Measurements from ENCODE around the gene MRPS9. TPM values are rescaled to one million over a fixed set of nuclear protein-coding genes. Genes with fewer than 3 reads are reported as not detected.

Gene MRPS9
- total and polyA plus RNA-seq, 9 of the 15 experiments (the other 6 are each of a cell fraction or from before 2014, with no cell fraction given), result 46.2 to 143 (median 65.6) TPM

DNA sequence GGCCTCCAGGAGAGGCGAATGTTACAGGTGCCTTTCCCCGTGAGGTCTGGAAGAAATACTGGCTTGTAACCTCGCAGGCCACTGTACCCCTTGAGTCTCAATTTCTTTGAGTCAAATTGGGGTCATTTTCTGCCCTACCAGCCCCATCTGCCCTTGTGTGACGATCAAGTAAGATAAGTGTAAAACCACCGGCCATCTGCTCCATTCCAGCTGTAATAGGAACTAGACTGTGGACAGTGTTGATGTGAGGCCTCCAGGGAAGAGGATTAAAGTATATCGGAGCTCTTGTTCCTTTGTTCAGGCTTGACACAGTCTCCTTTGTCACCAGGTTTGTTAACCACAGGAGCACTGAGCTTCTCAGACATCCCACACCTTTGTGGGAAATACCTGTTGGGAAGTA is 65.6 kb downstream of the MRPS9 start:
- peaks cover 24% of the 10 kb centered on the region; the same call in 1 of the 3 replicates for H3K36me3 ChIP-seq (ENCODE audit: control insufficient read depth, insufficient read depth, low read length)
- no peak overlapping the region for H2AFZ ChIP-seq (ENCODE audit: low read depth, low read length)
- ATAC-seq (no peak; the same call in 2 of the 3 replicates), FAIRE-seq (no peak), DNase-seq (ENCODE audit: extremely low read depth in 1 of 4, low spot score in 3 of 4) (no peak)
- no peak overlapping the region for H3K4me3 ChIP-seq
- CTCF ChIA-PET (ENCODE audit: low intra/inter-chr PET ratio), result no interaction called here
- H3K79me2 ChIP-seq (ENCODE audit: control insufficient read depth, insufficient read depth, low read length), result no peaks in the 10 kb centered on the region
- no peak overlapping the region for H3K9ac ChIP-seq (ENCODE audit: insufficient read depth in 1 of 2, low read depth in 2 of 2, low read length in 2 of 2)
- peaks cover 3% of the 10 kb centered on the region for H3K9me1 ChIP-seq (ENCODE audit: control insufficient read depth, insufficient read depth, low read length)
- TF ChIP-seq ZC3H8 (IDR thresholded peaks at IDR 0.05) (no peak), KLF1 (tag; IDR thresholded peaks at IDR 0.05) (no peak), DMBX1 (CRISPR knock-in tag; IDR thresholded peaks at IDR 0.05; ENCODE audit: borderline replicate concordance) (no peak), NFYB (IDR thresholded peaks at IDR 0.05; ENCODE audit: extremely low read depth, insufficient read length) (no peak), ZC3H11A (IDR thresholded peaks at IDR 0.05; ENCODE audit: low read depth, low read length) (no peak)
- no peaks in the 10 kb centered on the region for H3K9me3 ChIP-seq (replicated peaks; ENCODE audit: control insufficient read depth, insufficient read depth, low read depth, low read length)
- intact Hi-C loops (cut with micrococcal nuclease) (no loop called here), in situ Hi-C loops (cut with MboI) (loop anchor here (25.0 kb wide), 1 partner anchor 434 kb away; no protein-coding TSS in a partner anchor)
- no peaks in the 10 kb centered on the region for H3K27me3 ChIP-seq (ENCODE audit: control insufficient read depth in 2 of 2, insufficient read depth in 2 of 2, low read length in 2 of 2)
- H3K4me2 ChIP-seq (ENCODE audit: insufficient read depth, low read length), result no peak overlapping the region
- H4K20me1 ChIP-seq (replicated peaks; ENCODE audit: control insufficient read depth, insufficient read depth, low read length), result no peaks in the 10 kb centered on the region
- WGBS (ENCODE audit: insufficient coverage, low coverage, missing lambda C conversion rate), result 71% methylated on average over 6 of the region's 6 CpGs
- peaks cover 0 to 2% of the 10 kb centered on the region in 2 experiments; a peak in 2 of 5 replicates for H3K4me1 ChIP-seq (replicated peaks in 1 of 2; ENCODE audit: control insufficient read depth in 2 of 2, insufficient read depth in 2 of 2, low read length in 2 of 2)
- no peak overlapping the region for H3K27ac ChIP-seq (ENCODE audit: extremely low read depth, low read depth, low read length)
- BruUV-seq (replicated peaks), result no TSS peak
- POLR2A ChIA-PET, result interaction anchor here (1.1 kb wide), 1 partner anchor 9 kb away, joined by 3 read pairs; no protein-coding TSS in a partner anchor

- H3K9ac ChIP-seq (ENCODE audit: insufficient read depth in 1 of 2, low read depth in 2 of 2, low read length in 2 of 2), result no peak overlapping the region
- no peak overlapping the region for H3K27ac ChIP-seq (ENCODE audit: extremely low read depth, low read depth, low read length)
- in situ Hi-C loops (cut with MboI), result loop anchor here (25.0 kb wide), 1 partner anchor 433 kb away; no protein-coding TSS in a partner anchor
- H3K27me3 ChIP-seq (ENCODE audit: control insufficient read depth in 2 of 2, insufficient read depth in 2 of 2, low read length in 2 of 2), result no peaks in the 10 kb centered on the region
- DNase-seq (ENCODE audit: extremely low read depth in 1 of 4, low spot score in 3 of 4) (no peak), FAIRE-seq (peak; percentile 35), ATAC-seq (no peak)
- H4K20me1 ChIP-seq (replicated peaks; ENCODE audit: control insufficient read depth, insufficient read depth, low read length), result no peaks in the 10 kb centered on the region
- WGBS (ENCODE audit: insufficient coverage, low coverage, missing lambda C conversion rate), result 78% methylated on average over 8 of the region's 8 CpGs
- H3K9me3 ChIP-seq (replicated peaks; ENCODE audit: control insufficient read depth, insufficient read depth, low read depth, low read length), result no peaks in the 10 kb centered on the region
- CTCF ChIA-PET (ENCODE audit: low intra/inter-chr PET ratio), result no interaction called here
- peaks cover 3% of the 10 kb centered on the region for H3K9me1 ChIP-seq (ENCODE audit: control insufficient read depth, insufficient read depth, low read length)
- no peak overlapping the region for H3K4me3 ChIP-seq
- H3K4me1 ChIP-seq (replicated peaks in 1 of 2; ENCODE audit: control insufficient read depth in 2 of 2, insufficient read depth in 2 of 2, low read length in 2 of 2), result peaks cover 0 to 2% of the 10 kb centered on the region in 2 experiments; a peak in 2 of 5 replicates
- no TSS peak for BruUV-seq (replicated peaks)
- peaks cover 17% of the 10 kb centered on the region; the same call in 1 of the 3 replicates for H3K36me3 ChIP-seq (ENCODE audit: control insufficient read depth, insufficient read depth, low read length)
- intact Hi-C loops (cut with micrococcal nuclease), result no loop called here
- H3K4me2 ChIP-seq (ENCODE audit: insufficient read depth, low read length), result no peak overlapping the region
- no peak overlapping the region for H2AFZ ChIP-seq (ENCODE audit: low read depth, low read length)
- POLR2A ChIA-PET, result interaction anchor here (1.1 kb wide), 1 partner anchor 10 kb away, joined by 3 read pairs; no protein-coding TSS in a partner anchor
- no peaks in the 10 kb centered on the region for H3K79me2 ChIP-seq (ENCODE audit: control insufficient read depth, insufficient read depth, low read length)
- TF ChIP-seq GATAD2A (IDR thresholded peaks at IDR 0.05) (no peak), ZNF280B (CRISPR knock-in tag; IDR thresholded peaks at IDR 0.05) (no peak)
These were observed 66.4 kb downstream of the MRPS9 start for GRCh38 chr2:105104208-105104731.

Measured in K562 (cell line).